Stimulated activated CD8-positive, alpha-beta memory T cell treated with anti-CD3 and anti-CD28 coated beads, Interleukin-15, amount 100 ng/mL, for 24 hours (primary cell): Measurements from ENCODE around the gene SHISAL2A.
"Not testable (repeated sequence)": the region's sequence is repeated elsewhere in the genome, so short reads cannot be mapped to it uniquely, and the experiment has no call there.

Experiments used
- DNase-seq: peaks from one replicate; pipeline ENCODE4 v3.0.0-alpha.2; 2020; ENCODE audit warnings: low read depth

The SHISAL2A gene

GRCh38 chr1:52684545-52684944 is 51.6 kb downstream of the SHISAL2A start:
- no peak for DNase-seq

GRCh38 chr1:52686261-52686751 is 53.3 kb downstream of the SHISAL2A start:
- not testable (repeated sequence) for DNase-seq

- no peak for DNase-seq
These were observed 53.9 kb downstream of the SHISAL2A start for GRCh38 chr1:52686830-52687229.

GRCh38 chr1:52691821-52692220 is 58.9 kb downstream of the SHISAL2A start:
- no peak for DNase-seq

- no peak for DNase-seq
These were observed 59.7 kb downstream of the SHISAL2A start for GRCh38 chr1:52692697-52693096.

GRCh38 chr1:52693351-52693750 is 60.4 kb downstream of the SHISAL2A start:
- not testable (repeated sequence) for DNase-seq

GRCh38 chr1:52693843-52694242 is 60.9 kb downstream of the SHISAL2A start:
- DNase-seq, result no peak

- no peak for DNase-seq
These were observed 62.7 kb downstream of the SHISAL2A start for GRCh38 chr1:52695627-52696026.

- peak; percentile 53 for DNase-seq
These were observed 65.1 kb downstream of the SHISAL2A start, which contains the start of gene COA7 for GRCh38 chr1:52697795-52698674. Gene COA7, minus strand, starts transcription at chr1:52698347. Its CDS starts 21 bp downstream, at chr1:52698326.

GRCh38 chr1:52702886-52703787 is 70.2 kb downstream of the SHISAL2A start:
- DNase-seq, result peak; percentile 33

- no peak for DNase-seq
These were observed 73.2 kb downstream of the SHISAL2A start for GRCh38 chr1:52706136-52706670.
